Prostate gland (tissue), 2 donors: ENCODE measurements around the gene SBNO1. TPM values are rescaled to one million over a fixed set of nuclear protein-coding genes. Genes with fewer than 3 reads are reported as not detected.
A peak's percentile ranks its signal among the peaks of the same experiment; 100 is the strongest.

ENCODE experiments used
- DNase-seq: peaks from one replicate; pipeline ENCODE4 v3.0.0-alpha.2; 2019; ENCODE audit warnings: low spot score
- H3K27ac ChIP-seq, 2 donors: fragments of 200-600 bp; sonication (generic); 2 replicates each; pipeline ENCODE4 v1.5.1; 2017 to 2019
- H3K27me3 ChIP-seq: fragments of 200-600 bp; sonication (generic); replicated peaks from 2 replicates; pipeline ENCODE4 v1.5.1; 2019; ENCODE audit not compliant: insufficient read depth
- H3K36me3 ChIP-seq, 2 donors: fragments of 200-600 bp; sonication (generic); 1 replicate in 1 of 2; 2 replicates in 1 of 2; pipeline versions ENCODE4 v1.5.1 to v1.8.1; 2017 to 2019
- H3K4me1 ChIP-seq: fragments of 200-600 bp; sonication (generic); replicated peaks from 2 replicates; pipeline ENCODE4 v1.5.1; 2019
- H3K4me3 ChIP-seq, 2 donors: fragments of 200-600 bp; sonication (generic); 2 replicates each; pipeline ENCODE4 v1.5.1; 2017 to 2019
- H3K9me3 ChIP-seq: fragments of 200-600 bp; sonication (generic); 2 replicates; pipeline ENCODE4 v1.5.1; 2017
- CTCF ChIP-seq, 4 experiments: fragments of 200-600 bp in 2 of 4; fragments of 450-650 bp in 2 of 4; sonication (generic) in 2 of 4; IDR thresholded peaks; 1 replicate in 3 of 4; 2 replicates in 1 of 4; pipeline ENCODE4 v1.5.1; 2016 to 2019; ENCODE audit warnings: antibody characterized with exemption in 4 of 4, mild to moderate bottlenecking in 2 of 4, moderate library complexity in 2 of 4
- POLR2A ChIP-seq: fragments of 450-650 bp; IDR thresholded peaks from one replicate; pipeline ENCODE4 v1.6.1; 2016; ENCODE audit warnings: antibody characterized with exemption, mild to moderate bottlenecking
- POLR2AphosphoS5 ChIP-seq: sonication (generic); formaldehyde crosslinking; IDR thresholded peaks from one replicate; pipeline ENCODE4 v1.6.1; 2017; ENCODE audit warnings: antibody characterized with exemption
- WGBS: methylation state at CpG from one replicate; pipeline ENCODE4 v1.1.5; 2018; 5-methylcytosine and 5-hydroxymethylcytosine counted together
- intact Hi-C: fragments of 100-400 bp; cut with DNase I; formaldehyde crosslinking; loops from one replicate; pipeline ENCODE4 v1.14.2; 2022
- total RNA-seq, 2 donors: library from RNA; depleted of rRNA; stranded (reverse); fragments of >200 nt; gene quantifications; one replicate each; pipeline ENCODE4 v1.1.0, GENCODE V29; 2016

The SBNO1 gene
- total RNA-seq, 2 donors from 2014 or later = 22.6 to 53.3 TPM

- TF ChIP-seq CTCF (IDR thresholded peaks at IDR 0.05) (no peak), POLR2A (no peak), POLR2AphosphoS5 (no peak)
- intact Hi-C loops = no loop called here
- H3K27ac ChIP-seq = no peak overlapping the region
- H3K4me3 ChIP-seq = no peak overlapping the region
- H3K27me3 ChIP-seq = no peaks in the 10 kb centered on the region
- H3K9me3 ChIP-seq = no peaks in the 10 kb centered on the region
- no peak for DNase-seq
- peaks cover 3 to 9% of the 10 kb centered on the region in 2 donors for H3K36me3 ChIP-seq
- WGBS = 85% methylated on average over 6 of the region's 6 CpGs
- H3K4me1 ChIP-seq = no peaks in the 10 kb centered on the region
These were observed 20.6 kb downstream of the SBNO1 start for GRCh38 chr12:123344086-123344485.

- DNase-seq = no peak
- Histone ChIP-seq H3K4me3 (no peak overlapping the region), H3K9me3 (no peaks in the 10 kb centered on the region), H3K27me3 (no peaks in the 10 kb centered on the region), H3K36me3 (no peaks in the 10 kb centered on the region), H3K27ac (no peak overlapping the region), H3K4me1 (no peaks in the 10 kb centered on the region)
- TF ChIP-seq POLR2A (no peak), CTCF (IDR thresholded peaks at IDR 0.05) (no peak), POLR2AphosphoS5 (no peak)
- intact Hi-C loops = no loop called here
- 68% methylated on average over 5 of the region's 5 CpGs for WGBS
These were observed 27.6 kb downstream of the SBNO1 start for GRCh38 chr12:123337070-123337469.

- no peak for TF ChIP-seq POLR2A
- TF ChIP-seq POLR2AphosphoS5 = no peak
- TF ChIP-seq CTCF (IDR thresholded peaks at IDR 0.05) = no peak
- intact Hi-C loops = no loop called here
- Histone ChIP-seq H3K9me3 (no peaks in the 10 kb centered on the region), H3K4me1 (no peaks in the 10 kb centered on the region), H3K27ac (no peak overlapping the region), H3K36me3 (no peaks in the 10 kb centered on the region), H3K27me3 (no peaks in the 10 kb centered on the region), H3K4me3 (no peak overlapping the region)
- no peak for DNase-seq
- 88% methylated on average over 8 of the region's 8 CpGs for WGBS
These were observed 28.1 kb downstream of the SBNO1 start for GRCh38 chr12:123336530-123336929.

GRCh38 chr12:123335490-123335889, 29.2 kb downstream of the SBNO1 start:
- Histone ChIP-seq H3K4me3 (no peak overlapping the region), H3K27me3 (no peaks in the 10 kb centered on the region), H3K9me3 (no peaks in the 10 kb centered on the region), H3K27ac (no peak overlapping the region), H3K4me1 (no peaks in the 10 kb centered on the region), H3K36me3 (peaks cover 0 to 4% of the 10 kb centered on the region in 2 donors)
- DNase-seq = no peak
- 27% methylated on average over 3 of the region's 3 CpGs for WGBS
- TF ChIP-seq POLR2A (no peak), POLR2AphosphoS5 (peak; percentile 59), CTCF (IDR thresholded peaks at IDR 0.05) (no peak)
- intact Hi-C loops = no loop called here

GRCh38 chr12:123329799-123330198, 34.8 kb downstream of the SBNO1 start:
- 69% methylated on average over 1 of the region's 1 CpG for WGBS
- intact Hi-C loops = no loop called here

More at GRCh38 chr12:123329799-123330198, 34.8 kb downstream of the SBNO1 start:
- TF ChIP-seq CTCF (IDR thresholded peaks at IDR 0.05) = no peak
- TF ChIP-seq POLR2AphosphoS5 = no peak
- no peak for TF ChIP-seq POLR2A
- no peak for DNase-seq
- Histone ChIP-seq H3K4me3 (no peak overlapping the region), H3K27ac (no peak overlapping the region), H3K27me3 (no peaks in the 10 kb centered on the region), H3K4me1 (no peaks in the 10 kb centered on the region), H3K9me3 (no peaks in the 10 kb centered on the region), H3K36me3 (peaks cover 0 to 9% of the 10 kb centered on the region in 2 donors)
